Retinal pigment epithelial cell (primary cell): ENCODE measurements around the gene PRKG1.

Experiments
- DNase-seq: peaks from one replicate; pipeline ENCODE4 v3.0.0-alpha.2; 2010; ENCODE audit warnings: low read depth
- H3K4me3 ChIP-seq: 2 replicates; pipeline ENCODE4 v1.5.1; 2011; ENCODE audit warnings: mild to moderate bottlenecking, low read length, control low read depth, moderate library complexity
- TF ChIP-seq, protein P1 (sequence below): conservative IDR thresholded peaks from 2 replicates; pipeline ENCODE4 v1.5.1; 2011; ENCODE audit warnings: low read depth, low read length, control low read depth, inconsistent platforms

The PRKG1 gene

DNA sequence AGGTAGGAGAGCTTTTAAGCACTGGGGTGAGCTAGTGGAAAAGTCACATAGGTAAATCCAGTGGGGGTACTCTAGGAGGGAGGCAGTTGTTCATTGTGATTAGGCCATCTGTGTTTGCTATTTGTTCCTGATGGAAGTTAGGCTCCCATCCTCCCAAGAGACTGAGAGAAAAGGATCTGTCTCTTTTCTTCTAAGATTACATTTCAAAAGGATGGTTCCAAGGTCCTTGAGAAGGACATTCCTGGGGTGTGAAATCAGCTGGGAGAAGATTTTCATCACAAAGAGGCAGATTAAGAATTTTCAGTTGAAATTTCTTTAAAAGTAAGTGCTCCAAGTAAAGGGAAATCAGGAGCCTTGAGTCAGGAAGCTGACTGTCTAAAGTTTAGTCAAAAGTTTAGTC, 835.9 kb downstream of the PRKG1 start:
- TF ChIP-seq, protein P1, sequence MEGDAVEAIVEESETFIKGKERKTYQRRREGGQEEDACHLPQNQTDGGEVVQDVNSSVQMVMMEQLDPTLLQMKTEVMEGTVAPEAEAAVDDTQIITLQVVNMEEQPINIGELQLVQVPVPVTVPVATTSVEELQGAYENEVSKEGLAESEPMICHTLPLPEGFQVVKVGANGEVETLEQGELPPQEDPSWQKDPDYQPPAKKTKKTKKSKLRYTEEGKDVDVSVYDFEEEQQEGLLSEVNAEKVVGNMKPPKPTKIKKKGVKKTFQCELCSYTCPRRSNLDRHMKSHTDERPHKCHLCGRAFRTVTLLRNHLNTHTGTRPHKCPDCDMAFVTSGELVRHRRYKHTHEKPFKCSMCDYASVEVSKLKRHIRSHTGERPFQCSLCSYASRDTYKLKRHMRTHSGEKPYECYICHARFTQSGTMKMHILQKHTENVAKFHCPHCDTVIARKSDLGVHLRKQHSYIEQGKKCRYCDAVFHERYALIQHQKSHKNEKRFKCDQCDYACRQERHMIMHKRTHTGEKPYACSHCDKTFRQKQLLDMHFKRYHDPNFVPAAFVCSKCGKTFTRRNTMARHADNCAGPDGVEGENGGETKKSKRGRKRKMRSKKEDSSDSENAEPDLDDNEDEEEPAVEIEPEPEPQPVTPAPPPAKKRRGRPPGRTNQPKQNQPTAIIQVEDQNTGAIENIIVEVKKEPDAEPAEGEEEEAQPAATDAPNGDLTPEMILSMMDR: no peak
- H3K4me3 ChIP-seq: no peak overlapping the region
- DNase-seq: no peak

DNA sequence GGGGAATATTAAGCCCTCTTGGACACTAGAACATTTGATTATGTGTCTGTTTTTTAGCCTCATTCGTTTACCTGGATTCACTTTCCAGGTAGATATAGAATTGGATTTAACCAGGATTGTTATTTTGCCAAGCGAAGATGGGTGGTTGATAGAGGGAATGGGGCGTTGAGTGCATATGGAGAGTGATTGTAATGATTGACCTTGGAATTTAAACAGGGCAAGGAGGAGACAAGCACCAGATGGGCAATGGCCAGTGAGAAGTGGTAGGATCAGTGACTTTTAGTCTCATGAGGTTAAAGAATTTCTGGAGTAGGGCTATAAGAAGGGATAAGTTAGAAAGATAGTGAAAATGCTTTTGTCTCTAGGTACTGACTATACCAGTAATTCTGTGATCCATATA, 836.3 kb downstream of the PRKG1 start:
- TF ChIP-seq, protein P1: no peak
- H3K4me3 ChIP-seq: no peak overlapping the region
- no peak for DNase-seq

DNA sequence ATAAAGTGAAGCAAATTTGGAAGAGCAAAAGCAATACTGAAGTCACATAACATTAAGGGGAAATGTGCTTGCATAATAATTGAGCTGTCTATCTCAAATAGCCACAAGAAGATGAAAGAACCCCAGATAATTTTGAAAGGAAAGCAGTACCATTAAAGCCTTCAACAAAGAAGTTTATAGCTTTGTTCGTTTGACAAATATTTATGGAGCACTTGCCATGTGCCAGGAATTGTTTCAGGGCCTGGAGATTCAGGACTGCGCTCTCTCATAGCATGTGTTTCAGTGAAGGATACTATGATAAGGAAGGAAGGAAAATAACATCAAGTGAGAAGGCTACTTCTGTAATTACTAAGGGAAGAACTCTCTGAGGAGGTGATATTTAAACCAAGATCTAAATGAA, 837.4 kb downstream of the PRKG1 start:
- H3K4me3 ChIP-seq: no peak overlapping the region
- DNase-seq: no peak
- TF ChIP-seq, protein P1: no peak

DNA sequence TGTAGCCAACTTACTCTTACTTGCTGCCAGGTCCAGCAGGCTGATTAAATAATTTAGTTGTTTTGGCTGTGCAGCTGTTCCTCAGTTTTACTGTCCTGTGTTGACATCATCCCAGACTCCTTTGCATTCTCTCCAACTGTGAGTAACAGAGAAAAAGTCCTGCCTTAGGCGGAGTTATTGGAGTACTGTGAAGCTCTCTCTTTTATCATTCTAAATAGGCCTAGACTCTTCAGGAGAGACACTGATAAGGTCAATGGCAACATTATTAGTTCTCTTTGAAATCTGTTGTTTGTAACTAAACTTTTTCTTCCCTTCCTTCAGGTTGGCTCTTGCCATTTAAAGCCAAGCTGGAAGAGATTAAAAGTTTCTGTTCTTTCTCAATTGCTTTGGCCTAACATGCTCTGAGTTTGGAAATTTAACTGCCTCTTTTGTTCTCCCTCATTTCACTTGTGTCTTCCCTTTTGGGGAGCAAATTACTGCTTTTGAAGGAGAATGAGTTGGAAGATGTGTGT, 840.8 kb downstream of the PRKG1 start:
- H3K4me3 ChIP-seq: no peak overlapping the region
- no peak for DNase-seq
- TF ChIP-seq, protein P1: no peak

DNA sequence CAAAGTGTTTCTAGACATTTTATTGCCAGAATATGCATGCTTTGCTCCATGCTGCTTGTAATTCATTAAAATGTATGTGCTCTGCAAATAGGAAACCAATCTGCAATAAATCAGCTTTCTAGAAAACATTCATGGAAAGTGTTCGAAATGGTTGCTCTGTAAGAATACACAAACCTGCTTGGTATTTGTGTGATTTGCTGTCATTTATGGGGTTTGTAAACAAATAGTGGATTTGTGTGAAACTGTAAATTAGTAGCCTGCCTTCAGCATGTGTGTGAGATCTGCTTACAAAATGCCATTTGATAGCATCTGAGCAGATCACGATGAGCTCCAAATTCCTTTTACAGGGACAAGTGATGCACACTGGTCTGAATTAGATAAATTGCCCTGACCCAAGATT, 844.2 kb downstream of the PRKG1 start:
- TF ChIP-seq, protein P1: no peak
- no peak overlapping the region for H3K4me3 ChIP-seq

DNA sequence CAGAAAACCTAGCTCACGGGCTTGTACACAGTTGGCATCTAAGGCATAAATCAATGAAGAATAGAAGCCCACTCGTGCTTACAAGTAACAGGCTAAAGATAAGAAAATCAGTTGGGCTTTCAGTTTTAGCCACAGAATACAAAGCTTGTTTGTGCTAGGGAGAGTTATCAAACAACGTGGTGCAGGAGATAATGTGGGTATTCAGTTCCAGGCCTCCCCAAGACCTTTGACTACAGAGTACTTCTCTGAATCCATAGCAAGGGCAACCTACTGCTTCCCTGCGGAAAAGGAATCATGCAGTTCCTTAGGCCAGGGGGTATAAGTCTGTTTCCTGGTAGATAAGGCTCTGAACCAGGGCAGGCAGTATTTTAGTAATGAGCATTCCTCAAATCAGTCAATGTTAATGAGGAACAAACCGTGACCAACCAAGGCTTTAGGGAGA, 844.6 kb downstream of the PRKG1 start:
- DNase-seq: no peak
- no peak overlapping the region for H3K4me3 ChIP-seq
- TF ChIP-seq, protein P1: no peak

More for the DNA sequence above, 844.2 kb downstream of the PRKG1 start:
- DNase-seq: no peak

DNA sequence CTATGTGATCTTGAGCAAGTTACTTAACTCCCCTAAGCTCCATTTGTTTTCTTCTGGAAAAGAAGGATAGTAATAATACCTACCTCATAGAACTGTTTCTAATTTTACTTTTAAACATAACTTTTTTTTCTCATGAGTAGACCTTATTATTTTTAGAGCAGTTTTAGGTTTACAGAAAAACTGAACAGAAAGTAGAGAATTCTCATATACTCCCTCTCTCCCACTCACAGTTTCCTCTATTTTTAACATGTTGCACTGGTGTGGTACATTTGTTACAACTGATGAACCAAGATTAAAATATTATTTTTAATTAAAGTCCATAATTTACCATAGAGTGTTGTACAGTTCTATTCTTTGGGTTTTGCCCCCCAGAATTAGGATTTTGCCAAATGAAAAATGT, 846.4 kb downstream of the PRKG1 start:
- no peak overlapping the region for H3K4me3 ChIP-seq
- no peak for DNase-seq
- TF ChIP-seq, protein P1: no peak
